Hematopoietic multipotent progenitor cell treated with erythropoietin and hydrocortisone succinate and interleukin-3 and kit ligand, for 6 days (in vitro differentiated cells): Measurements from ENCODE around the gene HSPA2.
A peak's percentile ranks its signal among the peaks of the same experiment; 100 is the strongest.
"Not testable (repeated sequence)": the region's sequence is repeated elsewhere in the genome, so short reads cannot be mapped to it uniquely, and the experiment has no call there.

Source experiments
- DNase-seq: peaks from one replicate; pipeline ENCODE4 v3.0.0-alpha.2; 2015

The HSPA2 gene

GRCh38 chr14:64563696-64564095, 23.2 kb downstream of the HSPA2 start:
- no peak for DNase-seq

- DNase-seq = no peak
These were observed 26.1 kb downstream of the HSPA2 start for GRCh38 chr14:64566651-64567122.

DNA sequence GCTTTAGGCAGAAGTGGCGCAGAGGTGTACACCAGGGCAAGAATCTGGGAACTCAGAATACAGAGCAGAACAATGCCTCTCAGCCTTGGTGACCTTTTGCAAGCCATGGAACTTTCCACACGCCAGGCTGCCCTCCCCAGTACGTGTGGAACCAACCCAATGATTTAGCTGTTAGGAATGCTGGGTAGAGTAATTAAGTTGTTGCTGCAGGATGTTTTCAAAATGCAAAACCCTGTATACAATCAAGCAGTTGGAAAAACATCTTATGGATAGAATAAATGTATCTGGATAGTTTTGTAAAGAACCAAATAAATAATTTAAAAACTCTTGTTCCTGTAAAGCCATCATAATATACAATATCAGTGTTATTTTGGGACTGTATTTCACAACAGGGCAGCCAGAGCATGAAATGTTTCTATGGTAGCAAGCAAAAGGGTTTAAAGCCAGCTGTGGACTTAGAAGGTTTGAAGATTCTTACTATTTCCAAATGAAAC, 28.6 kb downstream of the HSPA2 start:
- DNase-seq = no peak

DNA sequence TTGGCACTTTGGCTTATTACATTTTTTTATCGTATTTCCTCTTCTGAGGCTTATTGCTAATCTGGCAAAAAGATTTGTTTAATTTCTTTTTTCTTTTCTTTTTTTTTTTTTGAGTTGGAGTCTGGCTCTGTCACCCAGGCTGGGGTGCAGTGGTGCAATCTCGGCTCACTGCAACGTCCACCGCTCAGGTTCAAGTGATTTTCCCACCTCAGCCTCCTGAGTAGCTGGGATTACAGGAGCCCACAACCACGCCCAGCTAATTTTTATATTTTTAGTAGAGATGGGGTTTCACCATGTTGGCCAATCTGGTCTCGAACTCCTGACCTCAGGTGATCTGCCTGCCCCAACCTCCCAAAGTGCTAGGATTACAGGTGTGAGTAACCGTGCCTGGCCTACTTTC, 29.1 kb downstream of the HSPA2 start:
- not testable (repeated sequence) for DNase-seq

DNA sequence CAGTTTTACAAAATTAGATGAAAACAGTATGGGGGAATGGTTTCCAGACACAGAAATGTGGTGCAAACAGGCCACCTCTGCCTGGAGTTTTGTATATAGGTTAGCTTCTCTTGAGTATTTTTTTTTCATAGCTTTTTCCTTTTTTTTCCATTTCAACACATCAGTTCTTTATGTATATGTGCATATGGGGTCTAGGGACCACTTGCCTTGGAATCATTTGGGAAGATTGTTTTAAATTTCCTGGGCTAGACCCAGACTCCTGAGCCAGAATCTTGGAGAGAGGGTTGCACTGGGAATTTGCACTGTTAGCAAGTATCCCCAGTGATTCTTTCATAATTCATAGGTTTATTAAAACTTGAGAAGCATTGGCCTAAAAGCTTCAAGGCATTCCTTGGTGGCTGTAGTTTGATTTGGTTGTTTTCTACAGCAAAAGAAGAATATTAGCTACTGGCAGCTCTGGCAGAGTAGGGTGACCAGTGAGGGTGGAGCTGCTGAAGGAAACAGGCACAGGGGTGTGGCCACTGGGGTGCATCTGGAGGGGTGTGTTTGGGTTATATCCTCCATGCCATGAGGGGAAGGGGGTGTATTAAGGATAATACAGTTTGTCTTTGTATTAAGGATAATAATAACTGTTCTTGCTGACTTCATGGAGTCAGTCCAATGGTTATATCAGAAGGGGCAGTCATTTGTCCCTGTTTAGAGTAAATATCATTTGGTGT, 32.0 kb downstream of the HSPA2 start:
- peak; percentile 74 for DNase-seq

- no peak for DNase-seq
These were observed 32.6 kb downstream of the HSPA2 start for GRCh38 chr14:64573109-64573508.

GRCh38 chr14:64574371-64575107, 34.0 kb downstream of the HSPA2 start:
- DNase-seq = no peak

GRCh38 chr14:64577211-64577610, 36.7 kb downstream of the HSPA2 start:
- DNase-seq = no peak

GRCh38 chr14:64580467-64580866, 39.9 kb downstream of the HSPA2 start:
- no peak for DNase-seq

GRCh38 chr14:64581363-64581762, 40.8 kb downstream of the HSPA2 start:
- no peak for DNase-seq

GRCh38 chr14:64581817-64582216, 41.3 kb downstream of the HSPA2 start:
- DNase-seq = no peak

DNA sequence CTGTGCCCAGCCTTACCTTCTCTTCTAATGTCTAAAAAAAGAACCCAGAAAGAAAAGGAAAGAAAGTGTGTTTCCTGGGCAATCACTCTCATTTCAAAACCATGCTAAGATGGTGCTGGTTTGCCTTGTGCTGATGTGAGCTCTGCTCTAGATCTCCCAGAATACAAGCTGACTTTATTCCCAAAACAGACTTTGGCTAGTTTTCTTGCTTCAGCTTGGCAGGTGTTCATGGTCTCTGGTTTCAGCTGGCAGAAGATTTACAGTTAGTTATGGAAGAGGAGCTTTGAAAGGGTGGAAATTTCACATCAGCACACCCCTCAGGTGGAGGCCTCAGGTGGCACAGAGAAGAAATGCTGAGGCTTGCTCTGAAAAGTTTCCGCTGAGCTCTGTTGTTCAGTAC, 43.6 kb downstream of the HSPA2 start:
- DNase-seq = no peak

DNA sequence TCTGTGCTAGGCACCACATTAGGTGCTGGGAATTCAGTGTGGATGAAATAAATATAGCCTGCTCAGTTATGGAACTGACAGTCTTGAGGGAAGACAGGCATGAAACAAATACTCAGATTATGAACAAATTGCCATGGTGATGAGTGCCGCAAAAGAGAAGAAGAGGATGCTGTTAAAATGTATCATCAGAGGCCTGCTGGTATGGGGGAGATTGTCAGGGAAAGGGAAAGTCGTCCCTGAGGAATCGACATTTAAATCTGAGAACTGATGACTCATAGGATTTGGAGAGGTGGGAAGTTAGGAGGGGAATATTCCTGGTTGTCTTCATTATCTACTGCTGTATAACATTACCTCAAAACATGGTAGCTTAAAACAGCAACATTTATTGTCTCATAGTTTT, 51.3 kb downstream of the HSPA2 start:
- DNase-seq = no peak
